HEK293T (cell line): ENCODE results near the gene ENG.
"Not testable (repeated sequence)": the region's sequence is repeated elsewhere in the genome, so short reads cannot be mapped to it uniquely, and the experiment has no call there.

Source experiments
- CTBP1 ChIP-seq: fragments of 450-650 bp; IDR thresholded peaks from 2 replicates; pipeline ENCODE4 v1.6.1; 2016; ENCODE audit warnings: borderline replicate concordance
- FOXM1 ChIP-seq: fragments of 450-650 bp; IDR thresholded peaks from 2 replicates; pipeline ENCODE4 v1.6.1; 2017; ENCODE audit warnings: mild to moderate bottlenecking, borderline replicate concordance
- HDGF ChIP-seq: fragments of 450-650 bp; IDR thresholded peaks from 2 replicates; pipeline ENCODE4 v1.6.1; 2017; ENCODE audit warnings: antibody characterized with exemption, borderline replicate concordance
- SUZ12 ChIP-seq: fragments of 450-650 bp; IDR thresholded peaks from 2 replicates; pipeline ENCODE4 v1.6.1; 2016; ENCODE audit warnings: mild to moderate bottlenecking

DNA sequence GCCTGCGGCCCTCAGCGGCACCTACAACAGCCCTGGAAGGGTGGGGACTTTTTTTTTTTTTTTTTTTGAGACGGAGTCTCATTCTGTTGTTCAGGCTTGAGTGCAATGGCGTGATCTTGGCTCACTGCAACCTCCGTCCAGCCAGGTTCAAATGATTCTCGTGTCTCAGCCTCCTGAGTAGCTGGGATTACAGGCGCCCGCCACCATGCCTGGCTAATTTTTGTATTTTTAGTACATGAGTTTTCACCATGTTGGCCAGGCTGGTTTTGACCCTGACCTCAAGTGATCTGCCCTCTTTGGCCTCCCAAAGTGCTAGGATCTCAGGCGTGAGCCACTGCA lies 15.7 kb upstream of the ENG start:
- TF ChIP-seq SUZ12, CTBP1, HDGF, FOXM1: not testable (repeated sequence)
